DND-41 (cell line): ENCODE data around the gene EXOC1L.

Source experiments
- CTCF ChIP-seq: IDR thresholded peaks from 2 replicates; pipeline ENCODE4 v1.5.1; 2012; ENCODE audit warnings: borderline replicate concordance, low read length, moderate library complexity, mild to moderate bottlenecking; ENCODE audit not compliant: poor library complexity, severe bottlenecking; ENCODE audit errors: extremely low read depth
- EZH2 ChIP-seq: IDR thresholded peaks from 3 replicates; pipeline ENCODE4 v1.6.1; 2012; ENCODE audit warnings: borderline replicate concordance, low read depth, mild to moderate bottlenecking, moderate library complexity, low read length, inconsistent platforms; ENCODE audit not compliant: severe bottlenecking

DNA sequence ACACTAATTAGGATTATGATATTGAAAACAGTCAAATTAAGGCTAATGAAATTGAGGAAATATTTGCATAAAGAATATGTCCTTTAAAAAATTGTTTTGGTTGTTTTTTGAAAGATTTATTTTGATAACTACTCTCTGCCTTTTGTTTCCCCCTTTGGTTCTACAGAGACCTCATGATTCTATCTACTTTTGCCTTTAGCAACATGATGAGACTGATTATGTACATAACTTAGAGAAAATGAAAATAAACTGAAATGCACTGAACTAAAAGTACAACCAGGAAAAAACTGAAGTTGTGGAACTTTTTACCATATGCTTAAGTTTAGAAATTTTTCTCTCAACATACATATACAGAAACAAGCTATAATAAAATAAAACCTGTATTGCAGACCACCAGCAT, 55.2 kb downstream of the EXOC1L start:
- TF ChIP-seq EZH2: no peak
- no peak for TF ChIP-seq CTCF
